Trophoblast cell (in vitro differentiated cells and primary cell): ENCODE data around the gene GAN.
A peak's percentile ranks its signal among the peaks of the same experiment; 100 is the strongest.

ENCODE experiments used
- DNase-seq, 2 donors: peaks; one replicate each; pipeline ENCODE4 v3.0.0-alpha.2; 2016
- H2AFZ ChIP-seq: 2 replicates; pipeline ENCODE4 v1.6.1; 2013; ENCODE audit warnings: low read length, moderate library complexity, mild to moderate bottlenecking; ENCODE audit not compliant: insufficient read depth, poor library complexity
- H2AK5ac ChIP-seq: 2 replicates; pipeline ENCODE4 v1.6.1; 2013; ENCODE audit warnings: mild to moderate bottlenecking, low read length
- H2BK120ac ChIP-seq: 2 replicates; pipeline ENCODE4 v1.6.1; 2013; ENCODE audit warnings: low read length, mild to moderate bottlenecking, moderate library complexity; ENCODE audit not compliant: insufficient read depth, poor library complexity
- H2BK12ac ChIP-seq: 2 replicates; pipeline ENCODE4 v1.6.1; 2013; ENCODE audit warnings: mild to moderate bottlenecking, low read length, moderate library complexity
- H2BK5ac ChIP-seq: 2 replicates; pipeline ENCODE4 v1.6.1; 2013; ENCODE audit warnings: low read length, low read depth, moderate library complexity, mild to moderate bottlenecking; ENCODE audit not compliant: poor library complexity
- H3K14ac ChIP-seq: 2 replicates; pipeline ENCODE4 v1.6.1; 2013; ENCODE audit warnings: mild to moderate bottlenecking, low read length
- H3K18ac ChIP-seq: 2 replicates; pipeline ENCODE4 v1.6.1; 2013; ENCODE audit warnings: mild to moderate bottlenecking, low read length
- H3K23ac ChIP-seq: 2 replicates; pipeline ENCODE4 v1.6.1; 2013; ENCODE audit warnings: low read length
- H3K27ac ChIP-seq: 2 replicates; pipeline ENCODE4 v1.5.1; 2013; ENCODE audit warnings: low read depth, mild to moderate bottlenecking, inconsistent platforms, low read length, moderate library complexity
- H3K27me3 ChIP-seq: 2 replicates; pipeline ENCODE4 v1.6.1; 2013; ENCODE audit warnings: inconsistent platforms, mild to moderate bottlenecking, low read length, moderate library complexity; ENCODE audit not compliant: insufficient read depth
- H3K36me3 ChIP-seq, 2 experiments: 1 replicate in 1 of 2; 2 replicates in 1 of 2; pipeline ENCODE4 v1.6.1; 2013; ENCODE audit warnings: low read length in 2 of 2, mild to moderate bottlenecking in 2 of 2, moderate library complexity in 1 of 2; ENCODE audit not compliant: insufficient read depth in 2 of 2, control insufficient read depth in 1 of 2
- H3K4ac ChIP-seq: 2 replicates; pipeline ENCODE4 v1.6.1; 2013; ENCODE audit warnings: low read depth, mild to moderate bottlenecking, low read length, moderate library complexity
- H3K4me1 ChIP-seq, 2 experiments: 1 replicate in 1 of 2; 2 replicates in 1 of 2; pipeline ENCODE4 v1.6.1; 2013; ENCODE audit warnings: low read length in 2 of 2, mild to moderate bottlenecking in 2 of 2, moderate library complexity in 1 of 2; ENCODE audit not compliant: insufficient read depth in 2 of 2, control insufficient read depth in 1 of 2
- H3K4me2 ChIP-seq: 2 replicates; pipeline ENCODE4 v1.6.1; 2013; ENCODE audit warnings: inconsistent platforms, mild to moderate bottlenecking, low read length, moderate library complexity
- H3K4me3 ChIP-seq: 2 replicates; pipeline ENCODE4 v1.5.1; 2013; ENCODE audit warnings: mild to moderate bottlenecking, low read depth, low read length, inconsistent platforms
- H3K79me1 ChIP-seq: one replicate; pipeline ENCODE4 v1.6.1; 2013; ENCODE audit warnings: low read length
- H3K79me2 ChIP-seq: 2 replicates; pipeline ENCODE4 v1.6.1; 2013; ENCODE audit warnings: low read length, mild to moderate bottlenecking; ENCODE audit not compliant: control insufficient read depth, insufficient read depth, poor library complexity
- H3K9ac ChIP-seq: 2 replicates; pipeline ENCODE4 v1.6.1; 2013; ENCODE audit warnings: mild to moderate bottlenecking, low read length
- H3K9me3 ChIP-seq: 2 replicates; pipeline ENCODE4 v1.6.1; 2013; ENCODE audit warnings: low read depth, mild to moderate bottlenecking, control low read depth, inconsistent platforms, low read length; ENCODE audit not compliant: insufficient read depth
- H4K12ac ChIP-seq: 2 replicates; pipeline ENCODE4 v1.6.1; 2013; ENCODE audit warnings: low read depth, mild to moderate bottlenecking, low read length, moderate library complexity
- H4K8ac ChIP-seq: 2 replicates; pipeline ENCODE4 v1.6.1; 2013; ENCODE audit warnings: low read depth, mild to moderate bottlenecking, low read length, moderate library complexity
- H4K91ac ChIP-seq: one replicate; pipeline ENCODE4 v1.6.1; 2013; ENCODE audit warnings: low read depth, mild to moderate bottlenecking, low read length, moderate library complexity
- WGBS: extraction: QIAGEN DNeasy Blood & Tissue Kit; methylation state at CpG from one replicate; pipeline ENCODE4 v1.1.7; 2013; ENCODE audit warnings: missing lambda C conversion rate; ENCODE audit not compliant: insufficient read length, insufficient coverage; ENCODE audit errors: extremely low coverage; 5-methylcytosine and 5-hydroxymethylcytosine counted together

GAN gene

GRCh38 chr16:81432937-81433557 lies 118.3 kb downstream of the GAN start:
- Histone ChIP-seq H3K79me2 (no peaks in the 10 kb centered on the region), H3K9ac (no peak overlapping the region), H2AK5ac (peak overlapping the region; percentile 85), H3K23ac (no peak overlapping the region), H3K36me3 (no peaks in the 10 kb centered on the region), H3K79me1 (peaks cover 10% of the 10 kb centered on the region), H4K12ac (no peak overlapping the region), H3K4me2 (no peak overlapping the region), H2BK5ac (peak overlapping the region; percentile 39), H3K4ac (no peak overlapping the region), H4K8ac (no peak overlapping the region), H3K9me3 (peaks cover 4% of the 10 kb centered on the region), H3K4me1 (peaks cover 11 to 25% of the 10 kb centered on the region in 2 experiments), H3K18ac (no peak overlapping the region), H2BK12ac (peak overlapping the region; percentile 77), H3K27me3 (no peaks in the 10 kb centered on the region), H3K4me3 (peak overlapping the region; percentile 43), H4K91ac (no peak overlapping the region), H3K27ac (no peak overlapping the region), H3K14ac (no peak overlapping the region), H2BK120ac (no peak overlapping the region), H2AFZ (no peak overlapping the region)
- peak in 1 of 2 donors; percentile 39 for DNase-seq
- WGBS = no CpG with 5 or more reads among the region's 14 CpGs

GRCh38 chr16:81435103-81435502 lies 120.3 kb downstream of the GAN start:
- Histone ChIP-seq H3K18ac (no peak overlapping the region), H4K12ac (no peak overlapping the region), H2AFZ (no peak overlapping the region), H3K4me2 (no peak overlapping the region), H3K27me3 (no peaks in the 10 kb centered on the region), H3K4me3 (no peak overlapping the region), H2BK12ac (no peak overlapping the region), H2AK5ac (no peak overlapping the region), H3K36me3 (no peaks in the 10 kb centered on the region), H3K79me1 (peaks cover 10% of the 10 kb centered on the region), H3K14ac (no peak overlapping the region), H4K8ac (no peak overlapping the region), H3K4ac (no peak overlapping the region), H4K91ac (no peak overlapping the region), H3K27ac (no peak overlapping the region), H3K23ac (no peak overlapping the region), H3K4me1 (peaks cover 7 to 20% of the 10 kb centered on the region in 2 experiments), H2BK5ac (no peak overlapping the region), H3K9me3 (peaks cover 4% of the 10 kb centered on the region), H3K79me2 (no peaks in the 10 kb centered on the region), H3K9ac (no peak overlapping the region), H2BK120ac (no peak overlapping the region)
- no CpG with 5 or more reads among the region's 3 CpGs for WGBS
- no peak for DNase-seq

GRCh38 chr16:81435567-81435966 lies 120.8 kb downstream of the GAN start:
- H2AFZ ChIP-seq = no peak overlapping the region
- H3K4me1 ChIP-seq = peaks cover 7 to 20% of the 10 kb centered on the region in 2 experiments
- no peaks in the 10 kb centered on the region for H3K79me2 ChIP-seq
- H3K9ac ChIP-seq = no peak overlapping the region
- no CpG with 5 or more reads among the region's 2 CpGs for WGBS
- no peaks in the 10 kb centered on the region for H3K36me3 ChIP-seq
- DNase-seq = no peak
- H3K27me3 ChIP-seq = no peaks in the 10 kb centered on the region
- no peak overlapping the region for H4K8ac ChIP-seq
- H4K12ac ChIP-seq = no peak overlapping the region
- H3K27ac ChIP-seq = no peak overlapping the region
- H3K79me1 ChIP-seq = peaks cover 10% of the 10 kb centered on the region
- no peak overlapping the region for H3K4ac ChIP-seq
- peaks cover 4% of the 10 kb centered on the region for H3K9me3 ChIP-seq
- no peak overlapping the region for H2AK5ac ChIP-seq
- no peak overlapping the region for H4K91ac ChIP-seq
- no peak overlapping the region for H2BK120ac ChIP-seq
- H3K23ac ChIP-seq = no peak overlapping the region
- H3K18ac ChIP-seq = no peak overlapping the region
- H3K14ac ChIP-seq = no peak overlapping the region
- no peak overlapping the region for H2BK5ac ChIP-seq
- H2BK12ac ChIP-seq = no peak overlapping the region
- H3K4me3 ChIP-seq = no peak overlapping the region
- no peak overlapping the region for H3K4me2 ChIP-seq

- Histone ChIP-seq H3K14ac (no peak overlapping the region), H3K9me3 (peaks cover 4% of the 10 kb centered on the region), H2AK5ac (no peak overlapping the region), H3K18ac (no peak overlapping the region), H4K8ac (no peak overlapping the region), H2BK120ac (no peak overlapping the region), H3K4me1 (peaks cover 13 to 22% of the 10 kb centered on the region in 2 experiments), H4K91ac (no peak overlapping the region), H2AFZ (no peak overlapping the region), H3K79me2 (no peaks in the 10 kb centered on the region), H3K4ac (no peak overlapping the region), H2BK12ac (no peak overlapping the region), H3K4me2 (no peak overlapping the region), H2BK5ac (no peak overlapping the region), H3K79me1 (peaks cover 10% of the 10 kb centered on the region), H3K36me3 (no peaks in the 10 kb centered on the region), H4K12ac (no peak overlapping the region), H3K9ac (no peak overlapping the region), H3K27me3 (no peaks in the 10 kb centered on the region), H3K4me3 (no peak overlapping the region), H3K27ac (no peak overlapping the region), H3K23ac (no peak overlapping the region)
- WGBS = no CpG with 5 or more reads among the region's 6 CpGs
- DNase-seq = no peak
Observed at GRCh38 chr16:81436386-81436785, 121.6 kb downstream of the GAN start.
